Activated T-cell treated with anti-CD3 and anti-CD28 coated beads for 1 hour (primary cell): ENCODE data around the gene ZNF239.
A peak's percentile ranks its signal among the peaks of the same experiment; 100 is the strongest.
"Not testable (repeated sequence)": the region's sequence is repeated elsewhere in the genome, so short reads cannot be mapped to it uniquely, and the experiment has no call there.

ENCODE experiments used
- DNase-seq: peaks from one replicate; pipeline ENCODE4 v3.0.0-alpha.2; 2020; ENCODE audit warnings: low read depth

The ZNF239 gene

GRCh38 chr10:43574001-43574892, at the start of gene ZNF239:
Gene ZNF239 (minus strand): TSS chr10:43574616. CDS start chr10:43558079, 16,537 bp downstream.
- peak; percentile 71 for DNase-seq

DNA sequence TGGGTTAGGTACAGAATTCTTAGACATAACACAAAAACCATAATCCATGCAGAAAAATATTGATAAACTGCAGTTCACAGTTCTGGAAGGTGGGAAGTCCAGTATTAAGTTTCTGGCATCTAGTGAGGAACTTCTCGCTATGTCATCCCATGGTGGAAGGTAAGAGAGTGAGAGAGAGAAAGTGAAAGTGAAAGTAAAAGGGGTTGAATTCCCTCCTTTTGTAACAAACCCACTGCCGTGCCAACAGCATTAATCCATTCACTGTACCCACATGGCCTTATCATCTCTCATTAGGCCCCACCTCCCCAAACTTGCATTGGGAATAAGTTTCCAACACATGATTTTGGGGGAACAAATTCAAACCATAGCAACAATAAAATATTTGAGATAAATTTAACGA, 48.9 kb upstream of the ZNF239 start:
- DNase-seq, result no peak

DNA sequence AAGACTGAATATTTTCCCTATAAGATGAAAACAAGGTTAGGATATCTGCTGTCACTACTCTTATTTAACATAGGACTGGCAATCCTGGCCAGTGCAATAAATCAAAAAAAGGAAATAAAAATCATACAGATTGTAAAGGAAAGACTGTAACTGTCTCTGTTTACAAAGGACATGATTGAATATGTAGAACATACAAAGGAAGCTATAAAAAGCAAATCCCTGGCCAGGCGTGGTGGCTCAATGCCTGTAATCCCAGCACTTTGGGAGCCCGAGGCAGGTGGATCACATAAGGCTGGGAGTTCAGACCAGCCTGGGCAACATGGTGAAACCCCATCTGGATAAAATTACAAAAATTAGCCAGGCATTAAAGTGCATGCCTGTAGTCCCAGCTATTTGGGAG, 47.6 kb upstream of the ZNF239 start:
- no peak for DNase-seq

- DNase-seq, result no peak
These were observed 45.0 kb upstream of the ZNF239 start for GRCh38 chr10:43619368-43619767.

- no peak for DNase-seq
These were observed 42.4 kb upstream of the ZNF239 start for GRCh38 chr10:43616697-43617370.

GRCh38 chr10:43610636-43611035, 36.2 kb upstream of the ZNF239 start:
- no peak for DNase-seq

DNA sequence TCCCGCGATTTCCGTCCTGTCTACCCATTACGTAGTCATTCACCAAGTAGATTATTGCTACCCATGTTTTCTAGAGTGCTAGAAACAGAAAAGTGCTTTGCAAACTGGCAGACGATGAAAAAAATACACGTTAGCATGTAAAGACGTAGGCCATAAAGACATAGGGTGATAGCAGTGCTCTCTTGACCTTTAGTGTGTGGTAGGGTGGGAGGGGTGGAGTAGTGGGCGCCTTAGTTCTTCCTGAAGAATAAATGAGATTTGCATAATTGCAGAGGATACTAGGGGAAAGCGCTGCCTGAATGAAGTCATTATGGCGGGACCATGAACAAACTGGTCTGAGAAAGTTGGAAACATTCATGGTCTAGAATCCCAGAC, 32.8 kb upstream of the ZNF239 start:
- DNase-seq, result no peak

DNA sequence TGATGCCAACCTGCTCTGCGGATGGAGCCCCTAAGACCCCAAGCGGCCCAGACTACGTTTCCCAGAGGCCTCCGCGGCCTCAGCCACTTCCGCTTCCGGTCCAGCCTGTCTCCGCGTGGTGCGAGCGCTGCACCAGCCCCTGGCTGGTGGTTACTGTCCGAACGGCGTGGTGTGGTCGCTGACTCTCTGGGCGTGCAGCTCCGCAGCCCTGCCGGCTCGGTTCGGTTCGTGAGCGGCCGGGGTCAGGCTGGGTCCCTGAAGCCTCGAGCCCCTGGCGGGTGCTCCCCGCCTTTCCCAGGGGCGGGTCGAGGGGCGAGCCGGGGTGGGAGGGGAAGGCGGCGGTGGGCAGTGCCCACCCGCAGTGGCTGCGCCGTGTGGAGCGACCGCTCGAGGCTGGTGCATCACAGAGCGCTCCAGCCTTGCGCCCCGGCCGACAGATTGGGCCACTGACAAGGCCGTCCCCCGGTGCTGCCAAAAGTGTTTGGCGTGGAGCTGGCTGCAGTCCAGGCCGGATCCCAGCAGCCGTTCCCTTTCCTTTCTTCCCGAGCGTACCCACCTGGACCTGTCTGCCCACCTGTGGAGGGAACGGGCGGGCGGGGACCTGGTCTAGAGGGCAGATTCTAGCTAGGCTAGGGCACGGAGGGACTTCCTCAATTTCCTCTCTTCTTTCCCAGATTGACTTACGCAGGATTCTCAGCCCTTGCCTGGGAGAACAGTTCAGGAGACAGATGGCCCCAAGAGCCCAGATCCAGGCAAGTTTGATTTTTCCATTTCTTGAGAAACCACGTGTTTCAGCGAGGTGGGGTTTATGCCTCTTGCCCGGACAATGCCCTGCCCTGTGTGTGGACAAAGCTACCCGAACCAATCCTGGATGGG, 32.1 kb upstream of the ZNF239 start, which contains the start of gene ZNF485:
Gene ZNF485 (plus strand): TSS at position 116 of the 876 bp plus-strand sequence. CDS start 613 bp downstream, at position 729.
- DNase-seq, result peak; percentile 46

DNA sequence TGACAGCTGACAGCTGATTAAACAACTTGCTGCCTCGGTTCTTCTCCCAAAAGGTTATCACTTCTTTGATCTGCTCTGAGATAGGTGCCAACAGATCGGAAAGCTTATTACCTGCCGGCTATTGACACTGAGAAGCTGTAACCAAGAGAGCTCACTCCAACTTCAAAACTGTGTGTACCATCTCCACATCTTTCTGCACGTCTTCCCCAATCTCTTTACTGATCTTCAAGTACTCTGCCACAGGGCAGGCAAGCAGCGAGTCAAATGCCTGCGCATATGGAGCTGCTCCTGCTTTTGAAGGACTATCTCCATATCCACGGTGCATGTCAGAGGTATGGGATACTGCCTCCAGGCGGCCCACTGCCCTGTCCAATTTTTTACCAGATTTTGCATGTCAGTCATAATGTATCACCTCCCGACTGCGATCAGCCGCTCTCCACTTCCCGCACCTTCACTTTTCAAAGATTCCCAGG, 31.5 kb upstream of the ZNF239 start:
- DNase-seq, result no peak

- not testable (repeated sequence) for DNase-seq
These were observed 27.2 kb upstream of the ZNF239 start for GRCh38 chr10:43601576-43601975.

DNA sequence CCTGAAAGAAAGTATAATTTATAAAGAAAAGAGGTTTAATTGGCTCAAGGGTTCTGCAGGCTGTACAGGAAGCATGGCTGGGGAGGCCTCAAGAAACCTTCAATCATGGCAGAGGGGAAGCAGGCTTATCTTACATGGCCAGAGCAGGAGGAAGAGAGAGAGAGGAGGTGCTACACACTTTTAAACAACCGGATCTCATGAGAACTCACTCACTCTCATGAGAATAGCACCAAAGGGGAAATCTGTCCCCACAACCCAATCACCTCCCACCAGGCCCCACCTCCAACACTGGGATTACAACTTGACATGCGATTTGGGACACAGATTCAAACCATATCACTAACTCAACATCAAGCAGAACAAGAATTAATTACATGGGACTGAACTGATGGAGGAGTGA, 24.9 kb upstream of the ZNF239 start:
- DNase-seq, result no peak

GRCh38 chr10:43598446-43598845, 24.0 kb upstream of the ZNF239 start:
- no peak for DNase-seq

GRCh38 chr10:43596546-43596945, 22.1 kb upstream of the ZNF239 start:
- DNase-seq, result no peak

DNA sequence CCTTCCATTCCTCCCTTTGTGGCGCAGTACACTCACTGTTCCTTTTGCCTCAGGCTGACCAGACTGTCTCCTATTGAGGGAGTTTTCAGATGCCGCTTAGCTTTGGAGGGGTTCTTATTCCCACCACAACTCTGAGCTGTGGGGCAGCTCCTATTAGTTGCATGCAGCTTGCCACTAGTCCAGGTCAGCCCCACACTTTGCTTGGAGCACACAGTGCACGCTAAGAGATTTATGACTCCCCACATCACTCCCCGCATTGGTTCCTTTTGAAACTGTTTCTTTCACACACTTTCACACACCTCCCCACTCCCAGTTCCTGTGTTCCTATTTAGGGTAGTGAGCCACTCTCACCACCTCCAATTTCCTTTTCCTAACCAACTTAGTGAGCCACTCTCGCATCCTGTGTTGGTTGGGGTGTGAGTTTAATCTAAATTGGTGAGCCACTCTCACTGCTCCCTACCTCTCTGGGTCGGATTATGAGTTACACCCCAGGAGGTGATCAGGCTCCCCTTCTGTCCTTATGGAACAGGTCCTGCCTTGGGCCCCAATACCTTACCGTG, 21.4 kb upstream of the ZNF239 start:
- no peak for DNase-seq

GRCh38 chr10:43594944-43595589, 20.7 kb upstream of the ZNF239 start:
- DNase-seq, result no peak

GRCh38 chr10:43591303-43591904, 17.0 kb upstream of the ZNF239 start:
- DNase-seq, result no peak

DNA sequence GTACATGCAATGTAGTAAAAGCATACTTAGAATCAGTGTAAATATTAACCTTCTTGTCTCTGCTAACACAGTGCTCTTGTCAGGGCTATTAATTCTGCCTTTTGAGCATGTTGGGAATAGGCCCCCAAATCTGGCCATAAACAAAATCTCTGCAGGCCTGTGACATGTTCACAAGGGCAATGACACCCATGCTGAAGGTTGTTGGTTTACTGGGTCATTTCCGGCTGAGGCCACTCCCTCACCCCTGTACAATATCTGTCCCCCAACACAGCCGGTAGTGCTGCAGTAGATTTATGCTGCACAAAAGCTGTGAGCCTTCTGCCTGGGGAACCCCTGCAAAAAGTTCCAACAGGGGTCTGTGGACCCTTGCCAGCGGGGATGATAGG, 12.3 kb upstream of the ZNF239 start:
- DNase-seq, result not testable (repeated sequence)

DNA sequence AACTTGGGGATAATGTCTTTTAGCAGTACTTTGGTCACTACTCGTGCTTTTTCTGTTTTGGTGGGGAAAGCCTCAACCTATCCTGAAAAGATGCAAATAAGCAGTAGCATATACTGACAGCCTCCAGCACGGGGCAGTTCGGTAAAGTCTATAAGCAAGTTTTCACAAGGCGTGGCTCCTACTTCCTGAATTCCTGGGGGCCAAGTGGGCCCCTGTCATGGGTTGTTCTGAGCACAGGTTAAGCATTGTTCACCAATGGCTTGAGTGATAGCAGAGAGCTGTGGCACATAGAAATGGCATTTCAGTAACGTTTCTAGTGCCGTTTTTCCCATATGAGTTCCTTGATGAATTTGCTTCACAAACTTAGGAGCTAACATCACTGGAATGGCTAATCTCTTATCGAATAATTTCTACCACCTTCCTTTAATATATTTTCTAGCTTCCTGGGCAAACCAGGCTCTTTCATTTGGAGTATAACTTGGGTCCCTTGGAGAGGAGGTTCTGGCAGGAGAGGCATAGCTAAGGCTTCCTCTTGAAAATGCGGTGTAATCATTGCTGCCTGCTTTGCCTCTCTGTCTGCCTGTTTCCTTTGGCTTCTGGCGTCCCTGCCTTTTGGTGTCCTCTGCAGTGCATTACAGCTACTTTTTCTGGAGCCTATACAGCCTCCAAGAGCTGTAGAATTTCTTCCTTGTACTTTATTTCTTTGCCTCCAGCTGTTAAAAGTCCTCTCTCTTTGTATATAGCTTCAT, 11.7 kb upstream of the ZNF239 start:
- no peak for DNase-seq

GRCh38 chr10:43585046-43585445, 10.6 kb upstream of the ZNF239 start:
- no peak for DNase-seq

DNA sequence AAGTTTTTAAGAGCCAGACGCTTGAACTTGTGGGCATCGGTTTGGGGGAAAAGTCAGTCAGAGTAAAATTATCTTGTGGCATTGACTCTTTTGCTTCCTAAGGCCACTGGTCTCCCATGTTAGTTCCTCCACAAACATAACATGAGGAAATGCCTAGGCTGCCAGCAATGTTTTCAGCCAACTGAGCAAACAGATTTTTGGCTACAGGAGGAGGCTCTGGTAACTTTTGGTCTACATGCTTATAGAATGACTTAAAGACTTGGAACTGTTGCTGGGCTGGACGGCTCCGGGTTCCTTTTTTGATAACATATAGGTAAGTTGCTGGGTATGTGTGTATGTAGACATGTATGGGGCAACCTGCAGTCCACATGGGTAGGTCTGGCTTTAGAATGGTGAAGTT, 9.6 kb upstream of the ZNF239 start:
- no peak for DNase-seq
